ENCODE data around the gene FOXP1. TPM values are rescaled to one million over a fixed set of nuclear protein-coding genes. Genes with fewer than 3 reads are reported as not detected.

The FOXP1 gene
- total RNA-seq, 2 experiments from 2014 or later: 144 to 152 TPM

DNA sequence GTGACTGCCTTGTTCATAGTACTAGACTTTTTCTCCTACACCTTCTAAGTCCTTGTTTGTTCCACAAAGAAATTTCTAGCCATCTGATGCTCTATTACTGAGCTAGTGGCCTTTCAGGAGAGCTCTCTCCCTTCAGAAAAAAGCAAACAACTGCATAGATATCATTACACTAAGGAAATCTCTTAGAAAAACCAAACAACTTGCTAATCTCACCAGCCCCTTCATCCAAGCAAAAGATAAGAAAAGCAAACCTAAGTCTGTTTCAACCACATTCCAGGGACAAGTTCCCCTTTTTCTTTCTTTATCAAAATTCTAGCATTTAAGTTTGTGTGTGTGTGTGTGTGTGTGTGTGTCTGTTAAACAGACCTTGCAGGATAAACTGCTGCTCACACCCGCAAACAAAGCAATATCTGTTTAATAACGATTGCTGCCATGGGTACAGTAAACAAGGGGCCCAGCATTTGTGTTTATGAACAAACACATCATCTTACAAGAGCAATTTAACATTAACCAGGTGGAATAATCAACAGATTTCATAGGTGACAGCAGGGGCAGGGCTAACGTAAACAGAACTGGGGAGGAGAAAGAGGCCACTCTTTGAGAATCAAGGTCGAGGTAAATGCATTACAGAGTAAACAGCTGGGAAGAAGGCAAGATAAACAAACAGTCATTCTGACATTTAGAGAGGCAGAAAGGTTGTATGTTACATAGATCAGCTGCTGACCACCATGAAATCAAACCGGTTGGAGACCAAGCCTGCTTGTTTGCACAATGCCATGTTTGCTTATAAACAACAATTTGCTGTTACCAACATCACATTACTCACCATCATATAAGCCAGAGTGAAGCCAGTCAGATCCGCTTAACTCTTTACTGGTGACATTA lies 375.1 kb downstream of the FOXP1 start:
- ChIA-PET CTCF (interaction anchor here (0.6 to 1.3 kb wide), 2 partner anchors 12 to 37 kb away, joined by 3 read pairs; no protein-coding TSS in a partner anchor), POLR2A (no interaction called here)

DNA sequence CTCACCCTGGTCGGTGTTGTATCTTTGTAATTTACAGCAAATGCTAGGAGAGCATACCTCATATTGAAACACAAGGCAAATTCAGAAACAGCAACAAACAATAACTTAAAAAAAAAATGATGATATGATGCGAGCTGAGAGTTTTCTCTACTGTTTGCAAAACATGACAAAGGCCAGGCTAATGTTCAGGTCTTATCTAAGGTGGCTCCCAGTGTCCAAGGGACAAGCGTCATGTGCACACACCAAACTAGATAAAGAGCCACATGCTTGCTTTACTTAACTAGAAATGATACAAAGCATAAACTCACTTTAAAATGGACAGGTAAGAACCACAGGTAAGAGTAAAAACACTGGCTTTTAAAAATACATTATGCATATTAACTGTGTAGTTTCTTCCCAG lies 375.9 kb downstream of the FOXP1 start:
- CTCF ChIA-PET: interaction anchor here (0.6 kb wide), 1 partner anchor 36 kb away, joined by 3 read pairs; no protein-coding TSS in a partner anchor
- POLR2A ChIA-PET: no interaction called here

DNA sequence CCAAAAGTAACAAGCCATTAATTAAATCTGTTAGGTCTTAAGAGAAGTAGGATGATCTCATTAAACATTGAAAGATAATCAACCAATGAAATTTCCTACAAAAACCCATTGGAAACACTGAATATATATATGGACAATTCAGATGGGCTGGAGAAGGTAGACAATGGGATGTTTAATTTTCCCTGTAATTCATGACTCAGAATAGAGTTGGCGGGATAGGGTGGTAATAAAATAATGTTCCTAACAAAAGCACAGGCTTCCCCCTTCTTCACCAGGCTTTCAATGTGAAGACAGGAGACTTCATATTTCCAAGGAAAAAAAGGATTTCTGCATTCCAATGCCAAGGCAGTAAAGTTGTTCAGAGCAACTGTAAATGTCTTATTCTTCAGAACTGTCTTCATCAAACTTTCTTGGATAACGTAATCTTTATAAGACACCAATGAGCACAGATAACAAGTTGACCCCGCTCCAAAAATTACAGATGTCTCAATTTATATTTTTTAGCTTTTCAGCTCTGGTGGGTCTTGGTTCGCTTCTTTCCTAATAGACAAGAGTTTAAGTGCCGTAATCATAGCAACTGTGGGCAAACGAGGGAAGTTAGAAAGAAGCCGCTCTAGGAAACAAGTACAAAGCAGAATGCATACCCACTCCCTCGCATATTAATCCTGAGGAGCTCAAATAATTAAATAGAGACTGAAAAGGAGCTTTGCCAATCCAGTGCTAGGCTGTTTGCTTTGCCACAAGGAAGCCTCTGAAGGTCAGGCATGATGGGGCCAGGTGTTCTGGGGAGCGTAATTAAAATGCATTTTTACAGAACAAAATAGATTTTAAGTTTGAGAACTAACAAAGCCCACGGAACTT lies 377.0 kb downstream of the FOXP1 start:
- POLR2A ChIA-PET: no interaction called here
- CTCF ChIA-PET: no interaction called here

DNA sequence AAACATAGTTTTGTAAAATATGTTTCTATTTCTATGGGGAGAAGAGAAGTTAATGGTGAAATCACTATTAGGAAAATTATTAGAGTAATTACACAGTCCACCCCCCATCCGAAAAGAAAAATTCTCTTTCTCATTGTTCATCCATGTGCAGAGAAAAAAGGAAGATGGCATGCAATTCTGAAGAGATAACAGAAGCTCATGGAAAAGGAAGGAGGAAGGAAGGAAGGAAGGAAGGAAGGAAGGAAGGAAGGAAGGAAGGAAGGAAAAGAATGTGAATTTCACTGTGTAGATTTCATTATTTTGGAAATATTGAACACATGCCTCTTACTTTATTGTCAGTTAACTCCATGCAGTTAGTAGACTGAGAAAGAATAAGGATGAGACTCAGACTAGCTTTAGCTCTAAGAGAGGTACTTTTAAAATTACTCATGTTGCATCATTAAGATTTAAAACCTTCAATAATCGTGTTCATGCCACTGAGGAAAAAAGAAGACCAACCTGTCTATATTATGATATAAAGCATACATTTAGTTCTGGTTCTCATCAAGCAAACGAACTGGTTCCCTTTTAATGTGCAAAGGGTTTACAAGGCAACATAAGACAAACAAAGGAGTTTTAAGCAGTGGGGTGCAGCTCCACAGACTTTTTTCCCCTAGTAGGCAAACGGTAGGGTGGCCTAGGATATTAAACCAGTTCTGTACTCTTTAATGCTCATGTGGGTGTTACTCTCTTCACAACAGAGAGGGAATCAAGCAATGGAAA lies 379.6 kb downstream of the FOXP1 start:
- POLR2A ChIA-PET: no interaction called here
- CTCF ChIA-PET: no interaction called here

DNA sequence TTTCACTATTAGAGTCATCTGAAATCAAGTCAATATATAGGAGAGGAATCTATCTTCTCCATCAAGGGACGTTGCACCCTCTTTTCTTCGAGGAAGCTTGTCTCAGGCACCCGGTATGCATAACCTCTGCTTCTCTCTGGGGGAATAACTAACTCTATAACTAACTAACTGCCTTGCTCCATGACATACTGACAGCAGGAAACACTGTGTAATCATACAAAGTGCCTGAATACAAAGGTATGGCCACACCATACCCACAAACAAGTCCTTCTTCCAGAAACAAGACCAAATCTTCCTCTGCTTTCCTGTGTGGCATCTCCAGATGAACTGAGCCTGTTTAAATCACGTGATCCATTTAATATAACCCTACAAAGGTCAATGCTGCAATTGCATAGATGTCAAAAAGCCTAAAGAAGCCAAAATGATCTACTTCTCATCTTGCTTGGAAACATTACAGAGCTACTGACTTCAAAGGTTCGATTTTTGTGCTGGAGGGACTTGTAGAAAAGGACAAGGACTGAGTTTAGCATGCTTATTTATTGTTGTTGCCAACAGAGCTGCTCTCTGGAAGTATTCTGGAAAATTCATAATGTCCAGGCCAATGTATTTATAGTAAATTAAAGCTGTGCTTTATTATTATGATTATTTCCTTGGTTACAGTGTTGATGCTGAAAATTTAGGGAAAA lies 380.5 kb downstream of the FOXP1 start:
- ChIA-PET CTCF (no interaction called here), POLR2A (no interaction called here)

DNA sequence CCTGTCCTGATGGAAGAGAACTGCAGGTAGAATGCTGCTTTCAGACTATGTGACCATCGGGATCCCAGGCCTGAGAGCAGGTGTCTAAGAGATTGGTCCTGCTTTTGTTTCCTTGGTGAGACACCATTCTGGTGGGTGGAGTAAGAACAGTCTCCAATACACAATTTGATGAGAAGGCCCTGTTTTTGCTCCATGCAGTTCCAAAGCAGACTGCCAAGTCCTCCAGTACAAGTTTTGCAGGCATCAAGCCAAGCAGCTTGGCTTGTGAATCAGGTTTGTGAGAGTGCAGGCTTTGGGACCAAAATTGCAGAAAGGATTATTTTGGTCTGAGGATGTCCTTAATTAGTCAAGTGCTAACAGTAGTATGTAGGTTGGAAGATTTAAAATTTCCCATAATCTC lies 381.6 kb downstream of the FOXP1 start:
- ChIA-PET POLR2A (no interaction called here), CTCF (no interaction called here)

DNA sequence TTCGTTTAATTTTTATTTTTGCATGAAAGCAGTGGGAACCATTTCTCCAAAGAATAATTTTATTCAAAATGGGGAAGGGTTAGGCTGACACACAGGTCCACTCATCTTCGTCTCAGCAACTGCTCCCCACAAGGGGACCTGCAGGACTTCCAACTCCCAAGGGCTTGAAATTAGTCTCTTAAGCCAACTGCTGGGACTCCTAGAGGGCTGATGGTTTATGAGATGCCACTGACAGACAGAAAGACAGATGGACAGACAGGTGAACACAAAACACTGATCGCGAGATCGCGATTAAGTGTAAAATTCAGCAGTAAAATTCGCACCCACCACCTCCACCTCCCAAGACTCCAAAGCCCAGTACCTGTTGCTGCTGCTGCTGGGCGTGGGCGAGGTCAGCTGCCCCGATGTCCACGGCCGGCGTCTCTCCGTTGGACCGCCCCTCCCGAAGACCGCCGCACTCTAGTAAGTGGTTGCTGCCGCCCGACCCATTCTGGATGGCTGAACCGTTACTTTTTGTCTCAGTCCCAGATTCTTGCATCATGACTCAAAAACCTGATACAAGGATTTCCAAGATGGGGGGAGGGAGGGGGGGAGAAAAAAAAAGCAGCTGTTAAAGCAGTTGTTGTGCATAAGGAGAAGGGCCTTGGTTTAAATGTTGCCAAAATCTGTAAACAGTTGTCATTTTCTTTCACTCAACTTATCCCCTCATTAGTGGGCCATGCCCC lies 385.5 kb downstream of the FOXP1 start:
- POLR2A ChIA-PET: no interaction called here
- CTCF ChIA-PET: no interaction called here

DNA sequence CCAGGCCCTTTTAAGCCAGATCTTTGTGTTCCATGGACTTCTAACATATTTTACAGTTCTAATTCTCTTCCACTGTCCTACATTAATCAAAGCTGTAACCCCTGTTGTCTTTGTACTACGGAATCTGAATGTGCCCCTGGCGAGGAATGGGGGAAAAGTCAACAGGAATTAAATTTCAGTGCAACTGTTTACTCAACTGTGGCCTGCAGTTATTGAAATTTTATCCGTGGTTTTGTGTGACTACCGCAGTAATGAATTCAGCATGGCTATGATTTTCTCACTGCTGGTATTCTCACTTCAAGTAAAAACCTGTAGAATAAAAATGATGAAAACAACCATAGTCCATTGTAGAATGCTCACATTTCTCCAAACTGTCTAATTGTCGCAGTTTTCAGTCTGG lies 388.0 kb downstream of the FOXP1 start:
- ChIA-PET CTCF (no interaction called here), POLR2A (no interaction called here)

DNA sequence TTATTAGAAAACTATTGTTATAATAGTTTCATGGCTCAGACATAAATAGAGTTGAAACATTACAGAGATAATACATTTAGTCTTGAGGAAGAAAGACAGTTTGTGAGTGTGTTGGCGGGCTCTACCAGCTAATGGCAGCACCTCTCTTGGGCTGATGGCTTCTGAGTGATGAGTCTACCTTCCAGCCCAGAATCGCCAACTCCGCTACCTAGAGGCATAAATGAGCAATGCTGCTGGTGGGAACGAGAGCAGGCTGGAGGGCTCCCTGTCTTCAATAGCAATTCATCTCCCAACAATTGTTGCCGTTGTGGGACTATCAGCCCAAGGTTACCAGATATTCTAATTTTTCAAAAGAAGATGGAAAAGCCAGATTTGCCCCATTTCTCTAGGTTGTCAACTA lies 388.7 kb downstream of the FOXP1 start:
- ChIA-PET POLR2A (no interaction called here), CTCF (no interaction called here)

DNA sequence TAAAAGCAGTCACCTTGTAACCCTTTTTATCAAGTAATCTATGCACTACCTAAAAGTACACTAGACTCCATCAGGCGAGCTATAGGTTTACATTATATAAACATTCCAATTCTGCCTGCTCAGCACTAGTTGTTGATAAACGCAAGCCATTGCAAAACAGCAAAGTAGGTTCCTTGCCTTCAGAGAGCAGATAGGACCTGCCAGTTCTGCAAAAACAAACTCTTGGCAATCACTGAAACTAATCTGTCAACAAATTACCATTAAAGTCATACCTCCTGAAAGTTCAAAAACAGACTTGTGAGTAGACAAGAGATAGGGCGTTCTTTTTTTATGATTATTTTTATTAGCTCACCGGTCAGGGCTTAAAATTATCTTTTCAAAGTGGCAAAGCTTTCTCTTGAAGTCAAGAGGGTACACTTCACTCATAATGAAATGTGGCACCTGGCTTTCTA lies 392.5 kb downstream of the FOXP1 start:
- POLR2A ChIA-PET: no interaction called here
- CTCF ChIA-PET: no interaction called here

DNA sequence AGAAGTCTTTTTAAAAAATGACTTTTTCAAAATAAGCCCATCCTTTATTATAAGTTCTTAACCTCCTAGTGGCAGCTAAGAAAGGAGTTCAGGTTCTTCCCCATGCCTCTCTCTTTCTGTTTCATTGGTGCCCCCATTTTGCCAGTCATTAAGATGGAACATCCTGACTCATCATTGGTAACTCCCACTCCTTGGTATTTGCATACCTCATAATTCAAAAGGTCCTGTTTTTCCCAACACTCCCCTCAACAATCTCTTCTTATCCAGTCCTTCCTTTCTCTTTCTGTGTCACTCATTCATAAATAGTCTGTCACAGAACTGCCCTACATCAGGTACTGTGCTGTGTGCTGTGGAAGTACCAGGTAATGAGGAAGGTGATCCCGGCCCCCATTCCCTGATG lies 394.0 kb downstream of the FOXP1 start:
- CTCF ChIA-PET: no interaction called here
- POLR2A ChIA-PET: no interaction called here

DNA sequence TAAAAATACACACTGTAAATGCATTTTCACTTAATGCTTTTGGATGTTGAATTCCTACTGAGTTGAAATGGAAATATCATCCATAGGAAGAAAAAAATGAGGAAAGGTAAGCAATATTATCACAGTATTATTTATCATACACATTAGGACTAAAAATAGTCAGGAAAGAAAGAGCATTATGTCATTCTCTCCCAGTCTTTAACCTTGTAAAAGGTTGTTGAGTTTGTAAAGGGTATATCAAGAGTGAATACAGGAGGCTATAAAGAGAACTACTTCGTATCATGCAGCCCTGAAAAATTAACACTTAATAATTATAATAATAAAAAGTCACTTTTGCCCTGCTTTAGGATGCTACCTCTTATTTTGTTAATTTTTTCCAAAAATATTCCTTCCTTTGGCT lies 395.8 kb downstream of the FOXP1 start:
- POLR2A ChIA-PET: no interaction called here
- CTCF ChIA-PET: no interaction called here

DNA sequence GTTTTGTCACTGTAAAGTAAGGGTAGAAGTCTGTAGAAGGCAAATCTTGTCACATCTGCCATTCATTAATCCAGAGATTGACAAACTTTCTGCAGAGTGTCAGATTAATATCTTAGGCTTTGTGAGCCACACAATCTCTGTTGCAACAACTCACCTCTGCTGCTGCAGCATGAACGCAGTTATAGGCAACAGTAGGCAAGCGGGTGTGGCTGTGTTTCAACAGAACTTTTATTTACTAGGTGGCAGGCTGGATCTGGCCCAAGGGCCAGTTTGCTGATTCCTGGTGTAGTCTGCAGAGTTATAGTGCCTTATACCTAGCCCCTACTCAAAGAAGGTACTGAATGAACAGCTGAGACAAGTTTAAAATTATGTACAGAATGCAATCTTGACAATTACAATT lies 396.7 kb downstream of the FOXP1 start:
- ChIA-PET CTCF (no interaction called here), POLR2A (no interaction called here)

DNA sequence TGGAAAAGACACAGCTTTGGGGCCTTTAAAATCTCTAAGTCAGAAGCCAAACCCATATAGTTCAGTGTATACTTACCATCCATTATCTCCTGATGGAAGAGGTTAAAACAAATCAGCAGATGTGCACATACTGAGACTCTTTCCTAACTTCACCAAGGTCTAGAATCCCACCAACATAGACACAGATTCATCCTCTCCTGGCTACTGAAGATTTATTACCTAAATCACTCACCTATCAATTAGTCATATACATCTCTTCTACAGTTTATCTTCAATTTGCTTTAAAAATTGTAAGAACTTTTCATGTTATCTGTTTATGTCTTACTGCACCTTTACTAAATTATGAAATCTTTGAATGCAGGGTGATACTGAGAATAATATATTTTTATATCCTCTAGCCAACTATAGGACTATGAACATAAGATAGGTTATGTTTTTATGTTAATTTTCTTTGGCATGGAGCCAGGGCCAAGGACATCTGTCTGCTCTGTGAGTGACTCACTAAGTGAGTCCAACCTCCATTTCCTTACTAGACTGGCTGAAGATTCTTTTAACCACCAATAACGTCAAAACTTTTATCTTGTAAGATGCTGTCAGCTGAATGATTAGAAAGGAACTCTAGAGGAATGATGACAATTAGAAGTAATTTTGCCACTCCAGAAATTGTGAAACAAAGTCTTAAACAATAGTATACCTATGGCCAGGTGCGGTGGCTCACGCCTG lies 397.6 kb downstream of the FOXP1 start:
- ChIA-PET POLR2A (no interaction called here), CTCF (no interaction called here)

DNA sequence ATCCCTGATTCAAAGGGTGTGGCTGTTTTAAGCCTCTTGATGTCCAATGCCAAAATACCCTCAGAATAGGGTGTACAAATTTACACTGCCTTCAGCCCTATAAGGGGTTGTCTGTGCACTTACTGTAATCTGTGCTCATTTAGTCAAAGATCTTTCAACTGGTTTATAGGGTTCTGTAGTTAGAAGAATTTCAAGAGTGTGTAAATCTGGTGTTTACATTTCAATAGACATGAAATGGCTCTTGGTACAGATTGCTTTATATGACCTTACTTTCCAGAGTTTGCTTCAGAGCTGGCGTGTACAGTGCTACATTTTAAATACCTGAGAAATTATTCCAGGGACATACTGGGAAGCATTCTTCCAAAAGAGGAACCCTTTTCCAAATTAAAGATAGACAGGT lies 399.3 kb downstream of the FOXP1 start:
- POLR2A ChIA-PET: no interaction called here
- CTCF ChIA-PET: no interaction called here

DNA sequence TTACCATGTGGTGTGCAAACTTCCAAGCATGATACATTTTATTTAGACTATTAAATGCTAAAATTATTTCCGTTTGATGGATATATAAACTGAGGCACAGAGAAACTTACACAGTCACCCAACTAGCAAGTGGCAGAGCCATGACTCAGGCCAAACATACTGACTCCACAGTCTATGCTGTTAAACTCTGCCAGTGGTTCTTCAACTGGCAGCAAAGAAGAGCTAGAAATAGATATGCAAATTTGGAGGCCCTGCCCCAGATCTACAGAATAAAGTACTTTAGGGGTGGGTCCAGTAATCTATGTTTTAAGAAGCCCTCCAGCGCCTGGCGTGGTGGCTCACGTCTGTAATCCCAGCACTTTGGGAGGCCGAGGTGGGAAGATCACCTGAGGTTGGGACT lies 400.0 kb downstream of the FOXP1 start:
- CTCF ChIA-PET: no interaction called here

DNA sequence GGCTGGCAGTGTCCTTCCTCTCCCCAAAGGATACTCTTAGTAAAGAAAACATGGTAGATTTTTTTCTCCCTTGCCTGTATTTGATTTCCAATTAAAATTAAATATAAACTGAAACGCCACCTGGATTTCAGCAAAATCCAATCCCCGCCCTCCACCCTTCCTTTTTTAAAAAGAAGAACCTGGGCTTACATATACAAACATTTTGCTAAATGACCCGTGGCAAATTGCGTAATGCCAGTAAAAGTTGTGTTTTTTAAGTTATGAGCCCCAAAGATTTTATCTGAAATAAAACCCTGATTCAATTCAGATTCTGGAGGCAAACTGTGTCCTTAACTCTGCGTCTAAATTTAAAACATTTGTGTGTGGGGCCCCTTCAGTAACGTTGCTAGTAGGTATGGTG lies 403.0 kb downstream of the FOXP1 start:
- POLR2A ChIA-PET: no interaction called here
- CTCF ChIA-PET: no interaction called here

More for the DNA sequence above, 400.0 kb downstream of the FOXP1 start:
- POLR2A ChIA-PET: no interaction called here

DNA sequence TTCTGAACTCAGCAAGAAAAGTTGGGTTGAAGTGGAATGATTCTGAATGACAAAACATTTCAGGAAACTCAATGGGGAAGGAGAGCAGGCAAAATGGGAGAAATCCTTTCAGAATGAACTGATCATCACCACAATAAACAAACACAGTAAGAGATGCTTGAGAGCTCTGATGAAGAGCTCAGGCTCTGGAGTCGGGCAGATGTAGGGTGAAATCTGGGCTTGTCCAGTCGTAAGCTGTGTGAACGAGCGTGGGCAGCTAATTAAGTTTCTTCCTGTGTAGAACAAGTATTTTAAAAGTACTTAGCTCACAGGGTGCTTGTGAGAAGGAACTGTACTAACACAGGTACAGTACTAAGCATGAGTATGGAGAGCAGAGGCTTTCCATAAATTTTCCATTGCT lies 406.2 kb downstream of the FOXP1 start:
- CTCF ChIA-PET: no interaction called here
- POLR2A ChIA-PET: interaction anchor here (0.7 kb wide), 1 partner anchor 70 kb away, joined by 3 read pairs; no protein-coding TSS in a partner anchor

DNA sequence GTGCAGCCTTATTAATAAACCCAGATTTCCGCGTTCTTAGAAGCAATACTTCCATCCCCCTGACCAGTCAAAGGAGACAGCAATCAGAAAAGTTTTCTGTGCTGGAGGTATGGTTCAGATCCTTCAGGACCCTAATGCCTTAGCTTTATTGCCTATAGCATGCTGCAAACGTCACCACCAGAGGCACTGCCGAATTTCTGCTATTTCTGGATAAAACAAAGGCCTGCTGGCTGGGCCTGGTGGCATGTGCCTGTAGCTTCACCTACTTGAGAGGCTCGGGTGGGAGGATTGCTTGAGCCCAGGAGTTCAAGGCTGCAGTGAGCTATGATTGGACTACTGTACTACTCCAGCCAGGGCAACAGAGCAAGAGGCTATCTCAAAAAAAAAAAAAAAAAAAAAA lies 407.2 kb downstream of the FOXP1 start:
- POLR2A ChIA-PET: interaction anchor here (0.6 kb wide), 1 partner anchor 347 kb away, joined by 4 read pairs; no protein-coding TSS in a partner anchor
- CTCF ChIA-PET: no interaction called here

Data from activated CD8-positive, alpha-beta memory T cell treated with anti-CD3 and anti-CD28 coated beads for 36 hours (primary cell).